K562 (cell line): Measurements from ENCODE around the gene HOXB3. TPM values are rescaled to one million over a fixed set of nuclear protein-coding genes. Genes with fewer than 3 reads are reported as not detected.

ENCODE experiments used
- CREB3 ChIP-seq: fragments of 450-650 bp; conservative IDR thresholded peaks from 2 replicates; pipeline ENCODE4 v1.6.1; 2016; ENCODE audit warnings: missing genetic modification characterization, low read depth, mild to moderate bottlenecking, missing compliant biosample characterization, moderate library complexity
- HEY1 ChIP-seq: fragments of 250-450 bp; sonication (Bioruptor Pico); IDR thresholded peaks from 2 replicates; pipeline ENCODE4 v1.5.0; 2020; ENCODE audit warnings: mild to moderate bottlenecking, moderate library complexity, borderline replicate concordance
- ILK ChIP-seq: fragments of 450-650 bp; IDR thresholded peaks from 2 replicates; pipeline ENCODE4 v1.6.1; 2016; ENCODE audit warnings: missing genetic modification characterization, low read depth, mild to moderate bottlenecking, missing compliant biosample characterization, moderate library complexity, borderline replicate concordance
- KAT7 ChIP-seq: sonication (generic); formaldehyde crosslinking; IDR thresholded peaks from 2 replicates; pipeline ENCODE4 v1.8.0; 2022; ENCODE audit warnings: missing genetic modification reagents, mild to moderate bottlenecking, borderline replicate concordance
- MAZ ChIP-seq, 2 experiments: fragments of 450-650 bp in 1 of 2; sonication (generic) in 1 of 2; formaldehyde crosslinking; IDR thresholded peaks in 1 of 2; conservative IDR thresholded peaks in 1 of 2; 2 replicates each; pipeline versions ENCODE4 v1.4.0 to v1.5.0; 2020; ENCODE audit warnings: mild to moderate bottlenecking in 1 of 2, missing genetic modification reagents in 1 of 2
- PHB2 ChIP-seq: fragments of 450-650 bp; IDR thresholded peaks from 2 replicates; pipeline ENCODE4 v1.6.1; 2017; ENCODE audit warnings: low read depth
- PHTF2 ChIP-seq: fragments of 250-450 bp; sonication (Bioruptor Pico); IDR thresholded peaks from 2 replicates; pipeline ENCODE4 v1.5.0; 2021; ENCODE audit warnings: mild to moderate bottlenecking
- RBBP5 ChIP-seq: fragments of 200-600 bp; sonication (generic); IDR thresholded peaks from 2 replicates; pipeline ENCODE4 v1.6.1; 2012; ENCODE audit warnings: borderline replicate concordance, mild to moderate bottlenecking, low read length, control low read depth, inconsistent platforms; ENCODE audit not compliant: insufficient read depth, poor library complexity, severe bottlenecking
- ZBTB40 ChIP-seq, 2 experiments: fragments of 450-650 bp in 1 of 2; sonication (generic) in 1 of 2; formaldehyde crosslinking in 1 of 2; IDR thresholded peaks; 2 replicates each; pipeline versions ENCODE4 v1.7.1 to v1.9.0; 2016 to 2022; ENCODE audit warnings: inconsistent platforms in 1 of 2, mild to moderate bottlenecking in 1 of 2, missing genetic modification reagents in 1 of 2
- ZNF766 ChIP-seq: fragments of 200-800 bp; sonication (Bioruptor generic); conservative IDR thresholded peaks from 2 replicates; pipeline ENCODE4 v1.6.1; 2016; ENCODE audit warnings: missing genetic modification characterization, missing compliant biosample characterization
- ZNF785 ChIP-seq: fragments of 250-450 bp; sonication (Bioruptor Pico); IDR thresholded peaks from 2 replicates; pipeline ENCODE4 v1.4.0; 2020; ENCODE audit warnings: mild to moderate bottlenecking
- polyA plus RNA-seq, 8 experiments: library from polyadenylated mRNA; depleted of rRNA in 4 of 8; stranded (reverse) in 5 of 8; unstranded in 3 of 8; fragments of >200 nt; fragmentation: Nextera tagmentation in 2 of 8; fragmentation: Illumina TruSeq in 1 of 8; extraction: Ambion mirVana in 2 of 8; extraction: Trizol in 1 of 8; gene quantifications; 2 replicates each; pipeline versions ENCODE4 v1.2.1 to v1.2.3, GENCODE V29; 2011 to 2014; ENCODE audit warnings: inconsistent platforms in 1 of 8, missing spikeins in 1 of 8
- total RNA-seq, 7 experiments: library from RNA; depleted of rRNA in 6 of 7; stranded (reverse); fragments of >200 nt in 6 of 7; fragmentation: Illumina TruSeq in 2 of 7; extraction: Trizol in 2 of 7; gene quantifications; 2 replicates each; pipeline versions ENCODE4 v1.2.1 to v1.2.3, GENCODE V29; 2011 to 2021; ENCODE audit warnings: low replicate concordance in 1 of 7
- TF ChIP-seq, protein P1 (sequence below), 3 experiments: fragments of 200-800 bp in 1 of 3; sonication (Bioruptor generic) in 1 of 3; sonication (generic) in 1 of 3; formaldehyde crosslinking in 1 of 3; IDR thresholded peaks; 2 replicates each; pipeline versions ENCODE4 v1.6.1 to v1.8.0; 2016 to 2022; ENCODE audit warnings: mild to moderate bottlenecking in 2 of 3, missing compliant biosample characterization in 2 of 3, missing genetic modification characterization in 2 of 3, missing genetic modification reagents in 1 of 3

HOXB3 gene
- total and polyA plus RNA-seq, 9 of the 15 experiments (the other 6 are each of a cell fraction or from before 2014, with no cell fraction given): 2.4 to 41.3 (median 20.2) TPM

- TF ChIP-seq ZBTB40 (IDR thresholded peaks at IDR 0.05): 0 out of 2 replicates have a peak, but pooled peaks have one; percentile 17
- TF ChIP-seq ZBTB40 (CRISPR knock-in tag; IDR thresholded peaks at IDR 0.05): no peak
- TF ChIP-seq ZNF785: no peak
- no peak for TF ChIP-seq HEY1
- no peak for TF ChIP-seq CREB3
- TF ChIP-seq PHB2: no peak
- peak; percentile 50; the same call in 1 of the 2 replicates for TF ChIP-seq KAT7 (CRISPR knock-in tag)
- peak; percentile 39 for TF ChIP-seq RBBP5
- TF ChIP-seq ZNF766 (CRISPR knock-in tag): peak; percentile 51
- no peak for TF ChIP-seq PHTF2 (CRISPR knock-in tag)
- TF ChIP-seq ILK: no peak
- TF ChIP-seq, protein P1, sequence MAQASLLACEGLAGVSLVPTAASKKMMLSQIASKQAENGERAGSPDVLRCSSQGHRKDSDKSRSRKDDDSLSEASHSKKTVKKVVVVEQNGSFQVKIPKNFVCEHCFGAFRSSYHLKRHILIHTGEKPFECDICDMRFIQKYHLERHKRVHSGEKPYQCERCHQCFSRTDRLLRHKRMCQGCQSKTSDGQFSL (CRISPR knock-in tag; IDR thresholded peaks at IDR 0.05): no peak
- TF ChIP-seq, protein P1 (tag; IDR thresholded peaks at IDR 0.05): peak in 1 of 2 experiments; percentile 54; a peak in 2 of 4 replicates
- TF ChIP-seq MAZ (CRISPR knock-in tag; conservative IDR thresholded peaks at IDR 0.05 in 1 of 2, IDR thresholded peaks at IDR 0.05 in 1 of 2): 0 out of 4 replicates have a peak, but pooled peaks of 1 of the 2 experiments have one; percentile 27
Measured at GRCh38 chr17:48575673-48576478, 14.2 kb downstream of the HOXB3 start (continued).
